A549 (cell line): ENCODE results near the gene RPP25L.

Experiments
- CTCF ChIP-seq: fragments of >200 bp; sonication (Bioruptor Twin); formaldehyde crosslinking; IDR thresholded peaks from 3 replicates; pipeline ENCODE4 v1.5.1; 2016
- PBX3 ChIP-seq: IDR thresholded peaks from 2 replicates; pipeline ENCODE4 v1.6.1; 2012

- no peak for TF ChIP-seq PBX3
- no peak for TF ChIP-seq CTCF
Measured at GRCh38 chr9:34585946-34586669, 25.8 kb downstream of the RPP25L start.
